HEK293 (cell line): ENCODE measurements around the gene DSCAML1.

ENCODE experiments used
- CTCF ChIA-PET: fragments of 350-600 bp; formaldehyde crosslinking; extraction: SDS; loops from one replicate; lab custom pipeline; 2021; ENCODE audit warnings: antibody characterized with exemption; lab: Yijun Ruan, JAX
- POLR2A ChIA-PET: fragments of 300-600 bp; formaldehyde crosslinking; extraction: SDS; loops from one replicate; lab custom pipeline; 2020; ENCODE audit warnings: antibody characterized with exemption, inconsistent platforms; lab: Yijun Ruan, JAX
- H3K27ac ChIP-seq: fragments of 200-500 bp; sonication (Bioruptor generic); 2 replicates; pipeline ENCODE4 v1.5.1; 2014; ENCODE audit warnings: low read depth, low read length, control low read depth, inconsistent platforms; ENCODE audit errors: extremely low read depth
- H3K36me3 ChIP-seq, 2 experiments: fragments of 200-500 bp in 1 of 2; sonication (Bioruptor generic) in 1 of 2; 1 replicate in 1 of 2; 2 replicates in 1 of 2; pipeline ENCODE4 v1.5.1; 2014 to 2017; ENCODE audit warnings: inconsistent platforms in 2 of 2, low read length in 2 of 2; ENCODE audit not compliant: control insufficient read depth in 2 of 2, insufficient read depth in 1 of 2
- H3K4me1 ChIP-seq: fragments of 200-500 bp; sonication (Bioruptor generic); 2 replicates; pipeline ENCODE4 v1.5.1; 2014; ENCODE audit warnings: mild to moderate bottlenecking, low read length, inconsistent platforms; ENCODE audit not compliant: control insufficient read depth, insufficient read depth
- H3K4me3 ChIP-seq: 2 replicates; pipeline ENCODE4 v1.5.1; 2011; ENCODE audit warnings: low read depth, mild to moderate bottlenecking, control low read depth, low read length, moderate library complexity
- H3K9me3 ChIP-seq: fragments of 200-500 bp; sonication (Bioruptor generic); 2 replicates; pipeline ENCODE4 v1.5.1; 2014; ENCODE audit warnings: low read depth, low read length, inconsistent platforms; ENCODE audit not compliant: control insufficient read depth, insufficient read depth
- PBX3 ChIP-seq: sonication (generic); formaldehyde crosslinking; IDR thresholded peaks from 2 replicates; pipeline ENCODE4 v1.8.1; 2022; ENCODE audit warnings: mild to moderate bottlenecking, moderate library complexity, missing genetic modification reagents
- PRDM6 ChIP-seq: fragments of 450-650 bp; formaldehyde crosslinking; IDR thresholded peaks from 2 replicates; pipeline ENCODE4 v1.5.1; 2017; ENCODE audit warnings: missing biosample characterization, missing genetic modification characterization
- SP2 ChIP-seq: fragments of 450-650 bp; formaldehyde crosslinking; IDR thresholded peaks from 2 replicates; pipeline ENCODE4 v1.5.1; 2016; ENCODE audit warnings: missing biosample characterization, missing genetic modification characterization
- YY1 ChIP-seq: fragments of 450-650 bp; formaldehyde crosslinking; IDR thresholded peaks from 2 replicates; pipeline ENCODE4 v1.5.1; 2018; ENCODE audit warnings: missing biosample characterization, missing genetic modification characterization
- ZNF138 ChIP-seq: fragments of 450-650 bp; formaldehyde crosslinking; IDR thresholded peaks from 2 replicates; pipeline ENCODE4 v1.5.1; 2016; ENCODE audit warnings: missing biosample characterization, missing genetic modification characterization, borderline replicate concordance
- ZNF202 ChIP-seq: fragments of 450-650 bp; formaldehyde crosslinking; IDR thresholded peaks from 2 replicates; pipeline ENCODE4 v1.5.1; 2016; ENCODE audit warnings: missing biosample characterization, missing genetic modification characterization, borderline replicate concordance
- ZNF248 ChIP-seq: fragments of 450-650 bp; formaldehyde crosslinking; IDR thresholded peaks from 2 replicates; pipeline ENCODE4 v1.5.1; 2017; ENCODE audit warnings: missing biosample characterization, missing genetic modification characterization
- ZNF266 ChIP-seq: fragments of 450-650 bp; formaldehyde crosslinking; IDR thresholded peaks from 2 replicates; pipeline ENCODE4 v1.5.1; 2016; ENCODE audit warnings: missing biosample characterization, missing genetic modification characterization, low read depth
- ZNF302 ChIP-seq: fragments of 450-650 bp; formaldehyde crosslinking; IDR thresholded peaks from 2 replicates; pipeline ENCODE4 v1.5.1; 2016; ENCODE audit warnings: missing biosample characterization, missing genetic modification characterization, low read depth
- ZNF335 ChIP-seq: fragments of 450-650 bp; formaldehyde crosslinking; conservative IDR thresholded peaks from 2 replicates; pipeline ENCODE4 v1.5.1; 2016; ENCODE audit warnings: missing biosample characterization, missing genetic modification characterization
- ZNF362 ChIP-seq: fragments of 450-650 bp; formaldehyde crosslinking; IDR thresholded peaks from 2 replicates; pipeline ENCODE4 v1.5.1; 2016; ENCODE audit warnings: missing biosample characterization, missing genetic modification characterization
- ZNF394 ChIP-seq: fragments of 450-650 bp; formaldehyde crosslinking; IDR thresholded peaks from 2 replicates; pipeline ENCODE4 v1.5.1; 2016; ENCODE audit warnings: missing biosample characterization, missing genetic modification characterization, mild to moderate bottlenecking, moderate library complexity, borderline replicate concordance
- ZNF426 ChIP-seq: fragments of 450-650 bp; formaldehyde crosslinking; IDR thresholded peaks from 2 replicates; pipeline ENCODE4 v1.5.1; 2017; ENCODE audit warnings: missing biosample characterization, missing genetic modification characterization, mild to moderate bottlenecking, inconsistent platforms, moderate library complexity
- ZNF571 ChIP-seq: fragments of 450-650 bp; formaldehyde crosslinking; IDR thresholded peaks from 2 replicates; pipeline ENCODE4 v1.5.0; 2017; ENCODE audit warnings: missing biosample characterization, missing genetic modification characterization
- ZNF621 ChIP-seq: fragments of 450-650 bp; formaldehyde crosslinking; IDR thresholded peaks from 2 replicates; pipeline ENCODE4 v1.5.1; 2017; ENCODE audit warnings: missing biosample characterization, missing genetic modification characterization
- ZNF645 ChIP-seq: fragments of 450-650 bp; formaldehyde crosslinking; IDR thresholded peaks from 2 replicates; pipeline ENCODE4; 2016; ENCODE audit warnings: missing biosample characterization, missing genetic modification characterization
- ZNF654 ChIP-seq: fragments of 450-650 bp; formaldehyde crosslinking; IDR thresholded peaks from 2 replicates; pipeline ENCODE4 v1.5.1; 2016; ENCODE audit warnings: low read depth, missing biosample characterization, missing genetic modification characterization
- ZNF776 ChIP-seq: fragments of 450-650 bp; formaldehyde crosslinking; IDR thresholded peaks from 2 replicates; pipeline ENCODE4 v1.5.0; 2017; ENCODE audit warnings: missing biosample characterization, missing genetic modification characterization, borderline replicate concordance
- ZSCAN30 ChIP-seq: fragments of 450-650 bp; IDR thresholded peaks from 2 replicates; pipeline ENCODE4 v1.5.1; 2018; ENCODE audit warnings: missing biosample characterization, mild to moderate bottlenecking, missing genetic modification characterization, moderate library complexity
- TF ChIP-seq, protein P1 (sequence below): fragments of 450-650 bp; formaldehyde crosslinking; IDR thresholded peaks from 2 replicates; pipeline ENCODE4 v1.5.1; 2016; ENCODE audit warnings: missing biosample characterization, missing genetic modification characterization
- TF ChIP-seq, protein P2 (sequence below): fragments of 450-650 bp; formaldehyde crosslinking; conservative IDR thresholded peaks from 2 replicates; pipeline ENCODE4 v1.5.1; 2016; ENCODE audit warnings: low read depth, missing biosample characterization, missing genetic modification characterization
- TF ChIP-seq, protein P3 (sequence below): fragments of 450-650 bp; formaldehyde crosslinking; IDR thresholded peaks from 2 replicates; pipeline ENCODE4 v1.5.1; 2016; ENCODE audit warnings: missing biosample characterization, missing genetic modification characterization, borderline replicate concordance

Gene DSCAML1

DNA sequence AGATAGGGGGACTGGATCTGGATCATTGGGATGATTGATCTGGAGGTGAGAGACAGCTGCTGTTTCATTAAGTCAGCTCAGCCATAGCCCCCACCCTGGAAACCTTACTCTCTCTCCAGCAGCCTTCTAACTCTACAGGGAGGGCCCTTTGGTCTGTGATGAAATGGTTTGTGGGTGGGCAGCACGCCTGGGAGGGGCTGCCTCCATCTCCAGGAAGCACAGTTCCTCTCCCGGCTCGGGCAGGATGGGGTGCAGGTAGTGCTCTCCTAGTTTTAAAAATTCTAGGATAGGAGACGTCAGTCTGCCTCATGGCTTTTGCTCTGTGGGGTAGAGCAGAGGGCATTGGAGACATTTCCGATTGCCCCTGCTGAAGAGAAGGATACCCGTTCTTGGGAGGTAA lies 379.7 kb downstream of the DSCAML1 start:
- Histone ChIP-seq H3K9me3 (no peaks in the 10 kb centered on the region), H3K27ac (no peak overlapping the region), H3K36me3 (peaks cover 0 to 3% of the 10 kb centered on the region in 2 experiments; a peak in 1 of 3 replicates), H3K4me3 (no peak overlapping the region), H3K4me1 (no peaks in the 10 kb centered on the region)
- ChIA-PET POLR2A (no interaction called here), CTCF (interaction anchor here (0.7 to 4.4 kb wide), 2 partner anchors 9 to 71 kb away, joined by 3 to 36 read pairs; no protein-coding TSS in a partner anchor)
- no peak for TF ChIP-seq PBX3 (CRISPR knock-in tag)

DNA sequence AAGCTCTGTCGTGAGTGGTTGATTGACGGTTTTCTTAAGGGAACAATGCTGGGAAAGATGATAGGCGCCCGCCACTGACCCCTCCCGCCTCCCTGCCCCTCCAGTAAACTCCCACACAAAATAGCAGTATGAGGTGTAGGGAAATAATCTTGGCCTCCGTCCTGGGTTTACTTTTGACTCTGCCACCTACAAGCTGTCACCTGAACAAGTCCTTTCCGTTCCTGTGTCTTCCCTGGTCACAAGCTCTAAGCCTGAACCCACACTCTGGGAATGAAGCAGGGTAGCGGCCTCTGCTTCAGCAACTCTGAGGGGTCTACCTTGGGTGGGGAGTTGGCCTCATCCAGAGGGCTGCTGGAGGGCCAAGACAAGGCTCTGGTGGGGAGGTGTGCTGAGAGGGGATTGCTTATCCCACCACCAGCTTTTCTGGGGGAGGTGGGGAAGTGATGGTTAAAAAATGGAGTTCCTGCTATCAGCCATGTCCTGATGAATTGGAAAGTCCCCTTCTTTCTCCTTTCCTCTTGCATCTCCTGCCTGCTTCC lies 381.6 kb downstream of the DSCAML1 start:
- peaks cover 0 to 14% of the 10 kb centered on the region in 2 experiments; a peak in 1 of 3 replicates for H3K36me3 ChIP-seq
- CTCF ChIA-PET, result interaction anchor here (4.4 kb wide), 1 partner anchor 11 kb away, joined by 36 read pairs; no protein-coding TSS in a partner anchor

GRCh38 chr11:117414724-117415123 lies 382.3 kb downstream of the DSCAML1 start:
- ChIA-PET POLR2A (no interaction called here), CTCF (interaction anchor here (4.4 kb wide), 1 partner anchor 11 kb away, joined by 36 read pairs; no protein-coding TSS in a partner anchor)
- Histone ChIP-seq H3K9me3 (no peaks in the 10 kb centered on the region), H3K4me1 (no peaks in the 10 kb centered on the region), H3K36me3 (peaks cover 0 to 18% of the 10 kb centered on the region in 2 experiments; a peak in 1 of 3 replicates), H3K4me3 (no peak overlapping the region), H3K27ac (no peak overlapping the region)
- TF ChIP-seq ZNF302 (tag by site-specific recombination), result no peak
- TF ChIP-seq ZNF202 (tag by site-specific recombination), result no peak
- no peak for TF ChIP-seq ZNF335 (tag by site-specific recombination)
- TF ChIP-seq PRDM6, result no peak
- no peak for TF ChIP-seq ZNF266
- no peak for TF ChIP-seq ZNF645 (tag by site-specific recombination)
- TF ChIP-seq, protein P1, sequence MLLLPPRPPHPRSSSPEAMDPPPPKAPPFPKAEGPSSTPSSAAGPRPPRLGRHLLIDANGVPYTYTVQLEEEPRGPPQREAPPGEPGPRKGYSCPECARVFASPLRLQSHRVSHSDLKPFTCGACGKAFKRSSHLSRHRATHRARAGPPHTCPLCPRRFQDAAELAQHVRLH (tag by site-specific recombination), result no peak
- TF ChIP-seq ZNF138, result no peak
- TF ChIP-seq ZSCAN30, result no peak

More for the DNA sequence above, 381.6 kb downstream of the DSCAML1 start:
- TF ChIP-seq ZNF654 (no peak), SP2 (tag by site-specific recombination) (no peak), ZNF776 (no peak), ZNF426 (tag by site-specific recombination) (no peak), ZNF394 (tag by site-specific recombination) (no peak), ZNF621 (tag by site-specific recombination) (no peak), ZNF571 (tag by site-specific recombination) (no peak), YY1 (no peak), ZNF248 (tag by site-specific recombination) (no peak), ZNF362 (tag by site-specific recombination) (no peak)
- TF ChIP-seq, protein P2, sequence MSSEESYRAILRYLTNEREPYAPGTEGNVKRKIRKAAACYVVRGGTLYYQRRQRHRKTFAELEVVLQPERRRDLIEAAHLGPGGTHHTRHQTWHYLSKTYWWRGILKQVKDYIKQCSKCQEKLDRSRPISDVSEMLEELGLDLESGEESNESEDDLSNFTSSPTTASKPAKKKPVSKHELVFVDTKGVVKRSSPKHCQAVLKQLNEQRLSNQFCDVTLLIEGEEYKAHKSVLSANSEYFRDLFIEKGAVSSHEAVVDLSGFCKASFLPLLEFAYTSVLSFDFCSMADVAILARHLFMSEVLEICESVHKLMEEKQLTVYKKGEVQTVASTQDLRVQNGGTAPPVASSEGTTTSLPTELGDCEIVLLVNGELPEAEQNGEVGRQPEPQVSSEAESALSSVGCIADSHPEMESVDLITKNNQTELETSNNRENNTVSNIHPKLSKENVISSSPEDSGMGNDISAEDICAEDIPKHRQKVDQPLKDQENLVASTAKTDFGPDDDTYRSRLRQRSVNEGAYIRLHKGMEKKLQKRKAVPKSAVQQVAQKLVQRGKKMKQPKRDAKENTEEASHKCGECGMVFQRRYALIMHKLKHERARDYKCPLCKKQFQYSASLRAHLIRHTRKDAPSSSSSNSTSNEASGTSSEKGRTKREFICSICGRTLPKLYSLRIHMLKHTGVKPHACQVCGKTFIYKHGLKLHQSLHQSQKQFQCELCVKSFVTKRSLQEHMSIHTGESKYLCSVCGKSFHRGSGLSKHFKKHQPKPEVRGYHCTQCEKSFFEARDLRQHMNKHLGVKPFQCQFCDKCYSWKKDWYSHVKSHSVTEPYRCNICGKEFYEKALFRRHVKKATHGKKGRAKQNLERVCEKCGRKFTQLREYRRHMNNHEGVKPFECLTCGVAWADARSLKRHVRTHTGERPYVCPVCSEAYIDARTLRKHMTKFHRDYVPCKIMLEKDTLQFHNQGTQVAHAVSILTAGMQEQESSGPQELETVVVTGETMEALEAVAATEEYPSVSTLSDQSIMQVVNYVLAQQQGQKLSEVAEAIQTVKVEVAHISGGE (tag by site-specific recombination), result no peak
- TF ChIP-seq, protein P3, sequence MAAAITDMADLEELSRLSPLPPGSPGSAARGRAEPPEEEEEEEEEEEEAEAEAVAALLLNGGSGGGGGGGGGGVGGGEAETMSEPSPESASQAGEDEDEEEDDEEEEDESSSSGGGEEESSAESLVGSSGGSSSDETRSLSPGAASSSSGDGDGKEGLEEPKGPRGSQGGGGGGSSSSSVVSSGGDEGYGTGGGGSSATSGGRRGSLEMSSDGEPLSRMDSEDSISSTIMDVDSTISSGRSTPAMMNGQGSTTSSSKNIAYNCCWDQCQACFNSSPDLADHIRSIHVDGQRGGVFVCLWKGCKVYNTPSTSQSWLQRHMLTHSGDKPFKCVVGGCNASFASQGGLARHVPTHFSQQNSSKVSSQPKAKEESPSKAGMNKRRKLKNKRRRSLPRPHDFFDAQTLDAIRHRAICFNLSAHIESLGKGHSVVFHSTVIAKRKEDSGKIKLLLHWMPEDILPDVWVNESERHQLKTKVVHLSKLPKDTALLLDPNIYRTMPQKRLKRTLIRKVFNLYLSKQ (tag by site-specific recombination), result no peak
- Histone ChIP-seq H3K27ac (no peak overlapping the region), H3K9me3 (no peaks in the 10 kb centered on the region), H3K4me3 (no peak overlapping the region), H3K4me1 (no peaks in the 10 kb centered on the region)
- POLR2A ChIA-PET, result no interaction called here
